ENCODE results near the gene PLPPR1.

PLPPR1 gene

GRCh38 chr9:101359679-101360078 lies 331.2 kb downstream of the PLPPR1 start:
- H3K4me2 ChIP-seq (ENCODE audit: low read length): no peak overlapping the region
- no peaks in the 10 kb centered on the region for H3K36me3 ChIP-seq (ENCODE audit: insufficient read depth, low read length)
- H3K9me3 ChIP-seq (ENCODE audit: low read length): no peaks in the 10 kb centered on the region
- no peaks in the 10 kb centered on the region for H3K4me1 ChIP-seq (ENCODE audit: insufficient read depth, low read length, severe bottlenecking)
- no peak overlapping the region for H3K4me3 ChIP-seq (ENCODE audit: low read depth, low read length, poor library complexity, severe bottlenecking)
- H4K20me1 ChIP-seq (ENCODE audit: insufficient read depth, low read length): no peaks in the 10 kb centered on the region
- TF ChIP-seq CTCF (IDR thresholded peaks at IDR 0.05; ENCODE audit: low read length): no peak
- TF ChIP-seq EZH2 (IDR thresholded peaks at IDR 0.05; ENCODE audit: borderline replicate concordance, low read length): no peak
- no peaks in the 10 kb centered on the region for H3K27me3 ChIP-seq (ENCODE audit: insufficient read depth, low read length)
- H3K27ac ChIP-seq (ENCODE audit: low read depth, low read length, poor library complexity, severe bottlenecking): no peak overlapping the region
- H3K79me2 ChIP-seq (ENCODE audit: insufficient read depth, low read length): no peaks in the 10 kb centered on the region
- no peak overlapping the region for H3K9ac ChIP-seq (ENCODE audit: low read length)
- H3F3A ChIP-seq (ENCODE audit: insufficient read depth, low read length): no peaks in the 10 kb centered on the region
- H3K9me2 ChIP-seq (ENCODE audit: low read depth, low read length): no peaks in the 10 kb centered on the region
- H2AFZ ChIP-seq (ENCODE audit: low read length): no peak overlapping the region

GRCh38 chr9:101360647-101361046 lies 332.1 kb downstream of the PLPPR1 start:
- H3K79me2 ChIP-seq (ENCODE audit: insufficient read depth, low read length): no peaks in the 10 kb centered on the region
- H3K9me3 ChIP-seq (ENCODE audit: low read length): no peaks in the 10 kb centered on the region
- H3K9me2 ChIP-seq (ENCODE audit: low read depth, low read length): no peaks in the 10 kb centered on the region
- no peaks in the 10 kb centered on the region for H4K20me1 ChIP-seq (ENCODE audit: insufficient read depth, low read length)
- no peaks in the 10 kb centered on the region for H3K4me1 ChIP-seq (ENCODE audit: insufficient read depth, low read length, severe bottlenecking)
- no peaks in the 10 kb centered on the region for H3K36me3 ChIP-seq (ENCODE audit: insufficient read depth, low read length)
- no peaks in the 10 kb centered on the region for H3F3A ChIP-seq (ENCODE audit: insufficient read depth, low read length)
- no peak overlapping the region for H3K9ac ChIP-seq (ENCODE audit: low read length)
- no peak overlapping the region for H3K4me2 ChIP-seq (ENCODE audit: low read length)
- no peak overlapping the region for H3K4me3 ChIP-seq (ENCODE audit: low read depth, low read length, poor library complexity, severe bottlenecking)
- TF ChIP-seq EZH2 (IDR thresholded peaks at IDR 0.05; ENCODE audit: borderline replicate concordance, low read length): no peak
- no peak for TF ChIP-seq CTCF (IDR thresholded peaks at IDR 0.05; ENCODE audit: low read length)
- H3K27ac ChIP-seq (ENCODE audit: low read depth, low read length, poor library complexity, severe bottlenecking): no peak overlapping the region
- H2AFZ ChIP-seq (ENCODE audit: low read length): no peak overlapping the region
- no peaks in the 10 kb centered on the region for H3K27me3 ChIP-seq (ENCODE audit: insufficient read depth, low read length)

GRCh38 chr9:101362450-101362849 lies 333.9 kb downstream of the PLPPR1 start:
- Histone ChIP-seq H2AFZ (ENCODE audit: low read length) (no peak overlapping the region), H4K20me1 (ENCODE audit: insufficient read depth, low read length) (no peaks in the 10 kb centered on the region), H3K4me3 (ENCODE audit: low read depth, low read length, poor library complexity, severe bottlenecking) (no peak overlapping the region), H3K79me2 (ENCODE audit: insufficient read depth, low read length) (no peaks in the 10 kb centered on the region), H3F3A (ENCODE audit: insufficient read depth, low read length) (no peaks in the 10 kb centered on the region), H3K27ac (ENCODE audit: low read depth, low read length, poor library complexity, severe bottlenecking) (no peak overlapping the region), H3K27me3 (ENCODE audit: insufficient read depth, low read length) (no peaks in the 10 kb centered on the region), H3K9me3 (ENCODE audit: low read length) (no peaks in the 10 kb centered on the region), H3K4me1 (ENCODE audit: insufficient read depth, low read length, severe bottlenecking) (no peaks in the 10 kb centered on the region), H3K9ac (ENCODE audit: low read length) (no peak overlapping the region), H3K9me2 (ENCODE audit: low read depth, low read length) (no peaks in the 10 kb centered on the region), H3K4me2 (ENCODE audit: low read length) (no peak overlapping the region), H3K36me3 (ENCODE audit: insufficient read depth, low read length) (no peaks in the 10 kb centered on the region)
- TF ChIP-seq CTCF (IDR thresholded peaks at IDR 0.05; ENCODE audit: low read length) (no peak), EZH2 (IDR thresholded peaks at IDR 0.05; ENCODE audit: borderline replicate concordance, low read length) (no peak)

Data from OCI-LY1 (cell line).